GM21737 (cell line): ENCODE data around the gene NR5A2.
"Not testable (repeated sequence)": the region's sequence is repeated elsewhere in the genome, so short reads cannot be mapped to it uniquely, and the experiment has no call there.

Experiments used
- ATAC-seq: cut with Tn5 transposase; IDR thresholded peaks from one replicate; pipeline ENCODE4 v1.9.1; 2021; ENCODE audit warnings: mild to moderate bottlenecking, moderate library complexity; ENCODE audit not compliant: unreplicated experiment

Gene NR5A2

GRCh38 chr1:200157715-200158114 is 130.2 kb downstream of the NR5A2 start:
- ATAC-seq = no peak

GRCh38 chr1:200161801-200162200 is 134.3 kb downstream of the NR5A2 start:
- ATAC-seq = no peak

GRCh38 chr1:200162258-200162657 is 134.7 kb downstream of the NR5A2 start:
- no peak for ATAC-seq

- no peak for ATAC-seq
Measured at GRCh38 chr1:200162877-200163276, 135.4 kb downstream of the NR5A2 start.

GRCh38 chr1:200163911-200164310 is 136.4 kb downstream of the NR5A2 start:
- ATAC-seq = no peak

- ATAC-seq = no peak
Measured at GRCh38 chr1:200165493-200166220, 138.1 kb downstream of the NR5A2 start.

GRCh38 chr1:200166411-200166810 is 138.9 kb downstream of the NR5A2 start:
- ATAC-seq = no peak

GRCh38 chr1:200168926-200169325 is 141.4 kb downstream of the NR5A2 start:
- ATAC-seq = no peak

- no peak for ATAC-seq
Measured at GRCh38 chr1:200172311-200172710, 144.8 kb downstream of the NR5A2 start.

GRCh38 chr1:200173097-200173618 is 145.6 kb downstream of the NR5A2 start:
- ATAC-seq = no peak

GRCh38 chr1:200174525-200175295 is 147.2 kb downstream of the NR5A2 start:
- ATAC-seq = no peak

GRCh38 chr1:200176181-200176580 is 148.7 kb downstream of the NR5A2 start:
- no peak for ATAC-seq

GRCh38 chr1:200176798-200177197 is 149.3 kb downstream of the NR5A2 start:
- ATAC-seq = no peak

- ATAC-seq = no peak
Measured at GRCh38 chr1:200178340-200178739, 150.8 kb downstream of the NR5A2 start.

- ATAC-seq = no peak
Measured at GRCh38 chr1:200179126-200179780, 151.7 kb downstream of the NR5A2 start.

GRCh38 chr1:200179781-200180160 is 152.3 kb downstream of the NR5A2 start:
- ATAC-seq = no peak

- no peak for ATAC-seq
Measured at GRCh38 chr1:200180821-200181220, 153.3 kb downstream of the NR5A2 start.

GRCh38 chr1:200181861-200182260 is 154.4 kb downstream of the NR5A2 start:
- ATAC-seq = no peak

GRCh38 chr1:200182701-200183100 is 155.2 kb downstream of the NR5A2 start:
- ATAC-seq = no peak

- ATAC-seq = no peak
Measured at GRCh38 chr1:200183637-200184036, 156.1 kb downstream of the NR5A2 start.

- ATAC-seq = no peak
Measured at GRCh38 chr1:200184196-200184595, 156.7 kb downstream of the NR5A2 start.

GRCh38 chr1:200185191-200185590 is 157.7 kb downstream of the NR5A2 start:
- not testable (repeated sequence) for ATAC-seq
